NCI-H2227 treated with DMSO at 0.1 percent for 48 hours (cell line): ENCODE measurements around the gene REEP3.
"Not testable (repeated sequence)": the region's sequence is repeated elsewhere in the genome, so short reads cannot be mapped to it uniquely, and the experiment has no call there.

Experiments used
- DNase-seq: peaks from one replicate; lab custom pipeline; 2025; lab: John Stamatoyannopoulos, UW

REEP3 gene

GRCh38 chr10:63549810-63550209 lies 28.6 kb downstream of the REEP3 start:
- DNase-seq: no peak

GRCh38 chr10:63553031-63553430 lies 31.8 kb downstream of the REEP3 start:
- DNase-seq: no peak

GRCh38 chr10:63553473-63553872 lies 32.3 kb downstream of the REEP3 start:
- no peak for DNase-seq

GRCh38 chr10:63554657-63555056 lies 33.5 kb downstream of the REEP3 start:
- DNase-seq: no peak

- DNase-seq: no peak
Measured at GRCh38 chr10:63555330-63555729, 34.1 kb downstream of the REEP3 start.

- DNase-seq: no peak
Measured at GRCh38 chr10:63558132-63558784, 37.1 kb downstream of the REEP3 start.

GRCh38 chr10:63561341-63561740 lies 40.1 kb downstream of the REEP3 start:
- DNase-seq: no peak

- no peak for DNase-seq
Measured at GRCh38 chr10:63562391-63562790, 41.2 kb downstream of the REEP3 start.

- DNase-seq: no peak
Measured at GRCh38 chr10:63562857-63563256, 41.7 kb downstream of the REEP3 start.

- no peak for DNase-seq
Measured at GRCh38 chr10:63563623-63564022, 42.4 kb downstream of the REEP3 start.

GRCh38 chr10:63564731-63565130 lies 43.5 kb downstream of the REEP3 start:
- DNase-seq: not testable (repeated sequence)

GRCh38 chr10:63573068-63573697 lies 52.0 kb downstream of the REEP3 start:
- DNase-seq: no peak

GRCh38 chr10:63574011-63574410 lies 52.8 kb downstream of the REEP3 start:
- DNase-seq: no peak

- no peak for DNase-seq
Measured at GRCh38 chr10:63576501-63576900, 55.3 kb downstream of the REEP3 start.

- DNase-seq: no peak
Measured at GRCh38 chr10:63578501-63578900, 57.3 kb downstream of the REEP3 start.

- no peak for DNase-seq
Measured at GRCh38 chr10:63579371-63580014, 58.3 kb downstream of the REEP3 start.

- no peak for DNase-seq
Measured at GRCh38 chr10:63582690-63583089, 61.5 kb downstream of the REEP3 start.

GRCh38 chr10:63583397-63583796 lies 62.2 kb downstream of the REEP3 start:
- no peak for DNase-seq

- DNase-seq: no peak
Measured at GRCh38 chr10:63583909-63584724, 62.9 kb downstream of the REEP3 start.

GRCh38 chr10:63584725-63585035 lies 63.5 kb downstream of the REEP3 start:
- DNase-seq: no peak

GRCh38 chr10:63585041-63585440 lies 63.8 kb downstream of the REEP3 start:
- no peak for DNase-seq

GRCh38 chr10:63586043-63586442 lies 64.8 kb downstream of the REEP3 start:
- DNase-seq: no peak

- no peak for DNase-seq
Measured at GRCh38 chr10:63587191-63587590, 66.0 kb downstream of the REEP3 start.
